Measurements from ENCODE around the gene FOXK1. TPM values are rescaled to one million over a fixed set of nuclear protein-coding genes. Genes with fewer than 3 reads are reported as not detected.

The FOXK1 gene
- total and polyA plus RNA-seq, 9 donors: 5.8 to 43.9 (median 32.6) TPM

GRCh38 chr7:4807598-4808016 is 125.5 kb downstream of the FOXK1 start:
- Histone ChIP-seq H3K27me3 (no peaks in the 10 kb centered on the region), H3K27ac (no peak overlapping the region), H3K4me1 (ENCODE audit: insufficient read depth) (no peaks in the 10 kb centered on the region), H3K9me3 (no peaks in the 10 kb centered on the region), H3K36me3 (no peaks in the 10 kb centered on the region), H3K4me3 (no peak overlapping the region)
- DNase-seq: no peak
- WGBS, 3 donors: 4 to 12% (median 5%) methylated on average over 3 to 5 of the region's 5 CpGs
- intact Hi-C loops (cut with DNase I): loop anchor here in 2 of 4 donors (5.0 to 10.0 kb wide), 3 partner anchors 70 to 157 kb away; partner anchors contain the start of gene RADIL (in 1 of the 2)
- no peak for TF ChIP-seq POLR2A (IDR thresholded peaks at IDR 0.05)
- no peak for TF ChIP-seq EP300 (IDR thresholded peaks at IDR 0.05)
- TF ChIP-seq CTCF (IDR thresholded peaks at IDR 0.05): no peak

DNA sequence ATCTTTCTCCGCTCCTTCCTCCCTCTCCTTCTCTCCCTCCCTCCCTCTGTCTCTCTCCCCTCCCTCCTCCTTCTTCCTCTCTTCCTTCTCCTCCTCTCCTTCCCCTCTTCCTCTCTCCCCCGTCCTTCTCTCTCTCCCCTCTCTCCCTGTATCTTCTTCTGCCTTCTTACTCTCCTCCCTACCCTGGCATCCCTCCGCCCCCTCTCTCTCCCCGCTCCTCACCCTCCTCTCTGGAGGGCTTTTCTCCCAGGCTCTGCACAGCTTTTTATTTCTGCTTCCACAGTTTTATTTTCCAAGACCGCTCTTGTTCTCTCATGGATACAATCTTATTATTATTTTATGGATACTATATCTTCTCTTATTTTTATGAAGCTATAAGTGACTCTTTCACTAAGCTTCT is 125.9 kb downstream of the FOXK1 start:
- Histone ChIP-seq H3K36me3 (no peaks in the 10 kb centered on the region), H3K9me3 (no peaks in the 10 kb centered on the region), H3K27ac (no peak overlapping the region), H3K27me3 (no peaks in the 10 kb centered on the region), H3K4me1 (ENCODE audit: insufficient read depth) (no peaks in the 10 kb centered on the region), H3K4me3 (no peak overlapping the region)
- intact Hi-C loops (cut with DNase I): loop anchor here in 2 of 4 donors (5.0 to 10.0 kb wide), 3 partner anchors 69 to 157 kb away; partner anchors contain the start of gene RADIL (in 1 of the 2)
- 22 to 29% (median 25%) methylated on average over 5 of the region's 5 CpGs for WGBS, 3 donors
- DNase-seq: no peak
- TF ChIP-seq EP300 (IDR thresholded peaks at IDR 0.05) (no peak), CTCF (IDR thresholded peaks at IDR 0.05) (no peak), POLR2A (IDR thresholded peaks at IDR 0.05) (no peak)

DNA sequence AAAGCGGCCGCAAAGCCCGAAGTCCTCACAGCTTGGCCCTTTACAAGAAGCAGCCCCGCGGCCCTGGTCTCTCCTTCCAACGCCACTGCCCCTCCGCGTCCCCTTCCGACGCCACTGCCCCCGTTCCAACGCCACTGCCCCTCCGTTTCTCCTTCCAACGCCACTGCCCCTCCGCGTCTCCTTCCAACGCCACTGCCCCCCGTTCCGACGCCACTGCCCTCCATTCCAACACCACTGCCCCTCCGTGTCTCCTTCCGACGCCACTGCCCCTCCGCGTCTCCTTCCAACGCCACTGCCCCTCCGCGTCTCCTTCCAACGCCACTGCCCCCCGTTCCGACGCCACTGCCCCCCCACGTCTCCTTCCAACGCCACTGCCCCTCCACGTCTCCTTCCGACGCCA is 126.5 kb downstream of the FOXK1 start:
- Histone ChIP-seq H3K4me1 (ENCODE audit: insufficient read depth) (no peaks in the 10 kb centered on the region), H3K36me3 (no peaks in the 10 kb centered on the region), H3K9me3 (no peaks in the 10 kb centered on the region), H3K27me3 (no peaks in the 10 kb centered on the region), H3K4me3 (no peak overlapping the region), H3K27ac (no peak overlapping the region)
- no peak for TF ChIP-seq POLR2A (IDR thresholded peaks at IDR 0.05)
- TF ChIP-seq EP300 (IDR thresholded peaks at IDR 0.05): no peak
- no peak for TF ChIP-seq CTCF (IDR thresholded peaks at IDR 0.05)
- no peak for DNase-seq
- 78 to 81% (median 80%) methylated on average over 37 of the region's 37 CpGs for WGBS, 3 donors
- intact Hi-C loops (cut with DNase I): loop anchor here in 2 of 4 donors (5.0 to 10.0 kb wide), 3 partner anchors 69 to 156 kb away; partner anchors contain the start of gene RADIL (in 1 of the 2)

- Histone ChIP-seq H3K4me1 (ENCODE audit: insufficient read depth) (no peaks in the 10 kb centered on the region), H3K36me3 (no peaks in the 10 kb centered on the region), H3K27ac (no peak overlapping the region), H3K9me3 (no peaks in the 10 kb centered on the region), H3K27me3 (no peaks in the 10 kb centered on the region), H3K4me3 (no peak overlapping the region)
- no peak for TF ChIP-seq POLR2A (IDR thresholded peaks at IDR 0.05)
- TF ChIP-seq CTCF (IDR thresholded peaks at IDR 0.05): no peak
- TF ChIP-seq EP300 (IDR thresholded peaks at IDR 0.05): no peak
- intact Hi-C loops (cut with DNase I): loop anchor here in 2 of 4 donors (5.0 to 10.0 kb wide), 3 partner anchors 68 to 156 kb away; partner anchors contain the start of gene RADIL (in 1 of the 2)
- WGBS, 3 donors: 84 to 92% (median 87%) methylated on average over 36 to 38 of the region's 38 CpGs
- DNase-seq: no peak
These were observed 127.0 kb downstream of the FOXK1 start for GRCh38 chr7:4809091-4809591.

All from ovary (tissue), 9 donors.